ENCODE measurements around the gene LIN52.

The LIN52 gene

DNA sequence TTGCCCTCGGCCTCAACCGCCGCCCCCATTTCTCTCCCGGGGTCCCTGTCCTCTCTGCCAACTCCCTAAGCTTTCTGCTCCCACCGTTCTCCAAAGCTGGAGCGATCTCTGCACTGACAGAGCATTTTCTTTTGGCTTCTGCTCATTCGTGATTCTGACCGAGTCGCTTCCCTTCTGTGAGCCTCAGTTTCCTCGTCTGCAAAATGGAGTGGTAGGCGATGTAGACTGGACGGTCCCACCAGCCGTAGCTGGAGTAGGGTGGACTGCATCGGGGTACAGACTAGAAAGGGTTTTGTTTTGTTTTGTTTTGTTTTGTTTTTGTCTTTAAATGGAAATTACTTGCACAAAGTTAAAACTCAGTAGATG, 156.9 kb downstream of the LIN52 start:
- Mint-ChIP-seq H3K27ac (no peak overlapping the region), H3K4me3 (no peak overlapping the region), H3K36me3 (ENCODE audit: low read depth) (no peaks in the 10 kb centered on the region), H3K9me3 (no peaks in the 10 kb centered on the region), H3K27me3 (peaks cover 97% of the 10 kb centered on the region), H3K4me1 (ENCODE audit: low read depth) (peaks cover 23% of the 10 kb centered on the region)
- intact Hi-C loops (cut with micrococcal nuclease), result no loop called here

DNA sequence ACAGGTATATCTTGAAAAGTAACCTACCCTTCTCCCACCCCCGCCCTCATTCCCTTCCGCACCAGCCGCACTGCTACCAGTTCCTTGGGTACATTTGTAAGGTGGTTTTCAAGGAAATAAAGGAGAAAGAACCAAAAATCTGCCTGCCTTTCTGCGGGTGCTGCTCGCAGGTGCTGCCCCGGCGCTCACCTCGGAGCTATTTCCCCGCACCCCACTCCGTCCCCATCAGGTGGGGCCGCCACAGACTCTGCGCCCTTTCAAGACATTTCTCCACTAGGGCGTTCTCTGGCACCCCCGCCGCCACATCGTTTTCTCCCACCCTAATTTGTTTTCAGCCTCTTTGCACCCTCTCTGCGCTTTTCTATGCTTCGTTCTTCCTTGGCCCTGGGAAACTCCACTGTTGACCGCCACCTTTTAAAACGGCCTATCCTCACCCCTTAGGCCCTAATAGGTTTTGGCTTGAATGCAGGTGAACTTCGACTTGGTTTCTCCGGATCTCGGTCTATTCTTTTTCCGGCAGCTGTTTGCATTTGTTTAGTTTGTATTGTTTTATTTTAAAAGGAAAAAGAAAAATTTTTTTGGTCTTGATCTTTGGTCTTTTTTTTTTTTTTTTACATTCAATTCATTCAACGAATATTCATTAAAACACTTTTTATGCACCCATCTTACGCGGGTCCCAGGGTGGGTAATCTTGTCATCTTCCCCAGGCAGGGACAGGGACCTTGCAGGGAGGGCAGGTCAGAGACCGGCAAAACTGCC, 157.4 kb downstream of the LIN52 start:
- Mint-ChIP-seq H3K27ac (no peak overlapping the region), H3K27me3 (peaks cover 94% of the 10 kb centered on the region), H3K9me3 (no peaks in the 10 kb centered on the region), H3K4me1 (ENCODE audit: low read depth) (peaks cover 23% of the 10 kb centered on the region), H3K36me3 (ENCODE audit: low read depth) (no peaks in the 10 kb centered on the region), H3K4me3 (no peak overlapping the region)
- intact Hi-C loops (cut with micrococcal nuclease), result no loop called here

DNA sequence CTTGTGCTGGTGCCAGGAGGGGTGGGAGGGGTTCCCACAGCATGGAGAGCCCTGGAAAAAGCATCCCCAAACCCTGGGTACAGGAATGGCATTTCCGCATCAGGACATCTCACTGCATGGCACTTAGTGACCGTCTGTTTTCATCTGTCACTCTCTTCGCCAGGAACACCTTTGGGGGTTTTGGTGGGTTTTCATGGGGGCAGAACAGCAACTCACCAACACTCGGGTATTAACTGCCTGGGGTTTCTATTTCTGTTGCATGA, 158.0 kb downstream of the LIN52 start:
- Mint-ChIP-seq H3K27ac (no peak overlapping the region), H3K27me3 (peaks cover 94% of the 10 kb centered on the region), H3K36me3 (ENCODE audit: low read depth) (no peaks in the 10 kb centered on the region), H3K9me3 (no peaks in the 10 kb centered on the region), H3K4me3 (no peak overlapping the region), H3K4me1 (ENCODE audit: low read depth) (peaks cover 23% of the 10 kb centered on the region)
- intact Hi-C loops (cut with micrococcal nuclease), result no loop called here

DNA sequence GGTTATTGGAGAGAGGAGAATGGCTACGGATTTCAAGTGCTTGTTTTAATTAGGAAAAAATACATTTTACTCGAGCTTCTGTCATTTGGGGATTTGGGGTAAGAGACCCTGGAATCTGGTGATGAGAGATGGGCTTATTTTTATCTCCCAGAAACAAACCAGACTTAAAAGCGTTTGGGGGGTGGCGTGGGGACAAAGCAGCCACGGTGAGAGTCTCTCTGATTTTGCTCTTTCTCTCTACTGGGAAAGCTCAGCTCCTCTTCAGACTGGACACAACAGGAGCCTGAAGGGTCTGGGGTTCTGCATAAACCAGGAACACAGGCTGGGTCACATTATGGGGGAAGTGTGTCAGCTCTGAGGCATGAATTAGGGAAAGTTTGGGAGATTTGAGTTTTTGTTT, 158.3 kb downstream of the LIN52 start:
- Mint-ChIP-seq H3K9me3 (no peaks in the 10 kb centered on the region), H3K4me1 (ENCODE audit: low read depth) (peaks cover 23% of the 10 kb centered on the region), H3K4me3 (no peak overlapping the region), H3K36me3 (ENCODE audit: low read depth) (no peaks in the 10 kb centered on the region), H3K27me3 (peaks cover 94% of the 10 kb centered on the region), H3K27ac (no peak overlapping the region)
- intact Hi-C loops (cut with micrococcal nuclease), result no loop called here

DNA sequence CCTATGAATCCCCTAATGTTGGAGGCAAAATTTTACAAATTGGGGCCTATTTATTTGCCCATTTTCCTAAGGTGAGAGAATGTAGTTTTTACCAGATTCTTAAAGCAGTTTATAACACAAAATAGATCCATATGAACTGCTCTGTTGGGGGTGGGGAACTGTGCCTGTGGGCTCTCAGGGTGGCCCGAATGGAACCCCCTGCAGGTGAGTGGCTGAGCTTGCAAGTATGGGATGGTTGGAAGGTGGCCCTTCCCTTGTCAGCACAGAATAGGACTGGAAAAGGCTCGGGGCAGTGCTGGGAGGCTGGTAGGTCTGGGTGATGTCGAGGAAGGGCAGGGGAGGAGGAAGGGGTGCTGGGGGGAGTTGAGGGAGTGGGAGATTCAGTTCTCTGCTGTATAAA, 159.4 kb downstream of the LIN52 start:
- Mint-ChIP-seq H3K4me1 (ENCODE audit: low read depth) (peaks cover 23% of the 10 kb centered on the region), H3K9me3 (no peaks in the 10 kb centered on the region), H3K27me3 (peaks cover 89% of the 10 kb centered on the region), H3K4me3 (no peak overlapping the region), H3K27ac (no peak overlapping the region), H3K36me3 (ENCODE audit: low read depth) (no peaks in the 10 kb centered on the region)
- intact Hi-C loops (cut with micrococcal nuclease), result no loop called here

DNA sequence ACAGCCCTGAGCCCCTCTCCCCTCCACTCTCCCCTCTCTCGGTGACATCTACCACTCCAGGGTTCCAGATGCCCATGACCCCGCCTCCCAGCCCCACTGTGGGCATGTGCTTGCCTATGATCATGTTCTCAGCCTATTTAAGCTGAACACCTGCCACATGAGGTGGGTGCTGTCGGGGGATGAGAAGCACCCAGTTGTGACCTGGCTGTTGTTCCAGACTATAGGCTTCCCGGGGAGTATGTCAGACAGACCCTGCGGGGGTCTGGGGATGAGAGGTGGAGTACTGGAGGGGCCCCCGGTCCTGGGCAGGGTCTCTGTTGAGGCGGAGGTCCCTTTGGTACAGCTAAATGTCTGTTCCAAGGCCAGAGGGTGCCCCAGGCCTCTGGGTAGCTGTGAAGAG, 160.5 kb downstream of the LIN52 start:
- H3K9me3 Mint-ChIP-seq, result no peaks in the 10 kb centered on the region
- peaks cover 83% of the 10 kb centered on the region for H3K27me3 Mint-ChIP-seq
- intact Hi-C loops (cut with micrococcal nuclease), result no loop called here
- no peak overlapping the region for H3K27ac Mint-ChIP-seq
- no peak overlapping the region for H3K4me3 Mint-ChIP-seq
- H3K4me1 Mint-ChIP-seq (ENCODE audit: low read depth), result peaks cover 20% of the 10 kb centered on the region
- no peaks in the 10 kb centered on the region for H3K36me3 Mint-ChIP-seq (ENCODE audit: low read depth)

DNA sequence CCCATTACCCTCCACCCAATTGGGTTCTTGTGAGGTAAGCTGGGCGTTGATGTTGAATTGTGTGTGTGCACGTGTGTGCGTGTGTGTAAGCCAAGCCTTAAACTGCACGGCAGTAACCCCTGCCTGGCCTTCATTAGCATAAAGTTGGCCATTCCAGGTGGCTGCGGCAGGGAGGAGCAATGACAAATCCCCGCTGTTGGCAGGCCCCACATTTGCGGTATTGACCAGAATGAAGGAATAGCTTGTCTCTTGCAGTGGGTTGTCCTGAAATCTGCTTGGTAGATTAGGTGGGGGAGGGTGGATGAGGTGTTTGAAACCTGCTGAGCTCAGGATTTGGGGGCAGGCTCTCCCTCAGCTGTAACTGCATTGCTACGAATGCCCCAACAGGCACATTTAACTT, 161.8 kb downstream of the LIN52 start:
- H3K9me3 Mint-ChIP-seq, result no peaks in the 10 kb centered on the region
- intact Hi-C loops (cut with micrococcal nuclease), result no loop called here
- no peaks in the 10 kb centered on the region for H3K36me3 Mint-ChIP-seq (ENCODE audit: low read depth)
- peaks cover 77% of the 10 kb centered on the region for H3K27me3 Mint-ChIP-seq
- peaks cover 12% of the 10 kb centered on the region for H3K4me1 Mint-ChIP-seq (ENCODE audit: low read depth)
- H3K27ac Mint-ChIP-seq, result no peak overlapping the region
- H3K4me3 Mint-ChIP-seq, result no peak overlapping the region

DNA sequence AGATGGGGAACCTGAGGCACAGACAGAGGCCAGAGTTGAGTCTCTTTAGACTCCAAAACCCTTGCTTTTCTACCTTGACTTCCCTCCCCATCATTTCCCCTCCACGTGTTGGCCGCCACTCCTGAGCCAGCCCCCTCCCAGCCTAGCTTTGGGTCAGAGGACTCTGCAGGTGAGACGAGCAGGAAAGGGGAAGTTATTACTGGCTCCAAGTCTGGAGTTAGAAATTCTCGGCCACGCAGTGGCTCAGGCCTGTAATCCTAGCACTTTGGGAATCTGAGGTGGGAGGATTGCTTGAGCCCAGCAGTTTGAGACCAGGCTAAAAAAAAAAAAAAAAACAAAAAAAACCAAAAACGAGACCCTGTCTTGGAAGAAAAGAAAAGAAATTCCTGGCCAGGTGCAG, 163.3 kb downstream of the LIN52 start:
- peaks cover 9% of the 10 kb centered on the region for H3K4me1 Mint-ChIP-seq (ENCODE audit: low read depth)
- no peaks in the 10 kb centered on the region for H3K9me3 Mint-ChIP-seq
- intact Hi-C loops (cut with micrococcal nuclease), result no loop called here
- no peak overlapping the region for H3K27ac Mint-ChIP-seq
- no peaks in the 10 kb centered on the region for H3K36me3 Mint-ChIP-seq (ENCODE audit: low read depth)
- H3K4me3 Mint-ChIP-seq, result no peak overlapping the region
- peaks cover 70% of the 10 kb centered on the region for H3K27me3 Mint-ChIP-seq

DNA sequence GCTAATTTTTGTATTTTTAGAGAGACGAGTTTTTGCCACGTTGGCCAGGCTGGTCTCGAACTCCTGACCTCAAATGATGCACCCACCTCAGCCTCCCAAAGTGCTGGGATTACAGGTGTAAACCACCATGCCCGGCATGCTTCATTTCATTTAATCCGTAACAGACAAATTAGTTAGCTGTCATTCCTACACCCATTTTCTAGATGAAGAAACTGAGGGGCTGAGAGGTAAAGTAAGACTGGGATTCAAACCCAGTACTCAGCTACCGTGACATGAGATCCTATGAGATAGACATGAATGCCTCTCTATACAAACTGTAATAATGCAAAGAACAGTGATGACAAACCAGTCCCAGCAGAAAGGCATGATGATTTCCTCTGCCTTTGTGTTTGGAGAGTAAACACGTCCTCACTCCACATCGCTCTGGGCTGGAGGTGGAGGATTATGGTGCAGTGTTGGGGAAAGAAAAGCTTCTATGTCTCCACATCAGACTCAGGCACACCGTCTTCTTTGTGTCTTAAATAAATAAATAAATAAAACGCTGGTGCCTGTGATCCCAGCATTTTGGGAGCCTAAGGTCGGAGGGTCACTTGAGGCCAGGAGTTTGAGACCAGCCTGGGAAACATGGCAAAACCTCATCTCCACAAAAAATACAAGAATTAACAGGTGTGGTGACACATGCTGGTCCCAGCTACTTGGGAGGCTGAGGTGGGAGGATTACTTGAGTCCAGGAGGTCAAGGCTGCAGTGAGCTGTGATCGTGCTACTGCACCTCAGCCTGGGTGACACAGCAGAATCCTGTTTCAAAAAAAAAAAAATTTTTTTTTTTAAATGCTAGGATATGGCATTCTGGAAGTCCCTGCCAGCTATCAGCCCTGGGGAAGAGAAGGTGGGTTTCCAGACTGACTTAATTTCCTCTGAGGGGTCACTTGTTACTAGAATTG, 164.9 kb downstream of the LIN52 start:
- Mint-ChIP-seq H3K27ac (no peak overlapping the region), H3K4me1 (ENCODE audit: low read depth) (peaks cover 9% of the 10 kb centered on the region), H3K27me3 (peaks cover 58% of the 10 kb centered on the region), H3K9me3 (no peaks in the 10 kb centered on the region), H3K4me3 (no peak overlapping the region), H3K36me3 (ENCODE audit: low read depth) (no peaks in the 10 kb centered on the region)
- intact Hi-C loops (cut with micrococcal nuclease), result no loop called here

All from dendritic cell treated with granulocyte-macrophage colony-stimulating factor and Interleukin-4, amounts not matched to agents 40 ng/mL and 50 ng/mL, for 4 days (primary cell).